Pancreas (tissue), 10 donors: Measurements from ENCODE around the gene RMND5A. TPM values are rescaled to one million over a fixed set of nuclear protein-coding genes. Genes with fewer than 3 reads are reported as not detected.

Source experiments
- ATAC-seq, 4 donors: fragments of 200-7000 bp; cut with Tn5 transposase; one replicate each; pipeline versions ENCODE4 v1.8.0 to v1.9.1; 2020; ENCODE audit warnings: mild to moderate bottlenecking in 4 of 4, moderate library complexity in 4 of 4
- DNase-seq, 6 donors: peaks; one replicate each; pipeline ENCODE4 v3.0.0-alpha.2; 2020
- FAIRE-seq: peaks from 2 replicates; lab custom pipeline; 2012; peaks lifted over from hg19 to GRCh38; lab: Jason Lieb, UNC
- H3K27ac ChIP-seq, 4 donors: fragments of 200-600 bp; sonication (generic); 1 replicate in 3 of 4; 2 replicates in 1 of 4; pipeline versions ENCODE4 v1.5.0 to v1.8.0; 2020
- H3K27me3 ChIP-seq, 4 donors: fragments of 200-600 bp; one replicate each; pipeline ENCODE4 v1.8.0; 2021
- H3K36me3 ChIP-seq, 3 donors: fragments of 200-600 bp; sonication (generic) in 1 of 3; one replicate each; pipeline versions ENCODE4 v1.5.0 to v1.8.0; 2020 to 2021
- H3K4me1 ChIP-seq, 3 donors: fragments of 200-600 bp; one replicate each; pipeline ENCODE4 v1.8.0; 2021
- H3K4me3 ChIP-seq, 4 donors: fragments of 200-600 bp; sonication (generic) in 2 of 4; one replicate each; pipeline versions ENCODE4 v1.5.0 to v1.8.0; 2020 to 2021
- H3K9me3 ChIP-seq, 4 donors: fragments of 200-600 bp; one replicate each; pipeline ENCODE4 v1.8.0; 2021
- CTCF ChIP-seq, 4 donors: fragments of 200-600 bp; sonication (generic) in 3 of 4; IDR thresholded peaks; one replicate each; pipeline versions ENCODE4 v1.5.0 to v1.8.0; 2021; ENCODE audit warnings: antibody characterized with exemption in 4 of 4
- WGBS, 2 donors: extraction: QIAGEN DNeasy Blood & Tissue Kit; methylation state at CpG; one replicate each; pipeline ENCODE4 v1.1.7; 2013; 5-methylcytosine and 5-hydroxymethylcytosine counted together
- intact Hi-C, 3 donors: fragments of 100-400 bp; cut with DNase I; formaldehyde crosslinking; loops; one replicate each; pipeline versions ENCODE4 v1.11.1 to v1.14.2; 2022
- polyA plus RNA-seq, 2 donors: library from polyadenylated mRNA; stranded (reverse); fragments of 200-250 nt; gene quantifications; one replicate each; pipeline ENCODE4 v1.2.3, GENCODE V29; 2013
- total RNA-seq, 6 donors: library from RNA; stranded (reverse); fragmentation: NEBNext Ultra II Directional in 4 of 6; extraction: Animal tissue kit (Norgen Biotek cat#: 25700) in 4 of 6; gene quantifications; one replicate each; pipeline versions ENCODE4 v1.2.1 to v1.2.4, GENCODE V29; 2021 to 2023
- donor health status: healthy with polysubstance abuse.
- donor health status: DM: no; HTN: no; CAD: no; lungs with moderate emphysema.
- donor health status: DM: no; HTN: no; CAD: no.
- donor health status: control.
- donor health status: control.
- donor health status: Bipolar disorder and iron deficiency.
- donor health status: DM: yes; HTN: yes; CAD: no.
- donor health status: DM: no; HTN: no; CAD: no.
- donor health status: DM: no; HTN: no; CAD: no.
- donor health status: DM: yes; HTN: yes; CAD: no.

RMND5A gene
- total and polyA plus RNA-seq, 8 donors = 5.1 to 19.4 (median 13.1) TPM

GRCh38 chr2:86785456-86785855 lies 65.4 kb downstream of the RMND5A start:
- peaks cover 0 to 13% (median 5%) of the 10 kb centered on the region in 4 donors for H3K27me3 ChIP-seq
- no peak for TF ChIP-seq CTCF (IDR thresholded peaks at IDR 0.05)
- no peaks in the 10 kb centered on the region for H3K9me3 ChIP-seq
- ATAC-seq = peak in 1 of 4 donors; percentile 29
- intact Hi-C loops = no loop called here
- DNase-seq = no peak
- no peaks in the 10 kb centered on the region for H3K36me3 ChIP-seq
- H3K4me1 ChIP-seq = peaks cover 0 to 9% (median 6%) of the 10 kb centered on the region in 3 donors
- FAIRE-seq = no peak
- 84 to 88% methylated on average over 9 of the region's 9 CpGs for WGBS, 2 donors
- no peak overlapping the region for H3K4me3 ChIP-seq
- H3K27ac ChIP-seq = no peak overlapping the region

- TF ChIP-seq CTCF (IDR thresholded peaks at IDR 0.05) = no peak
- DNase-seq (no peak), ATAC-seq (peak in 1 of 4 donors; percentile 6), FAIRE-seq (no peak)
- intact Hi-C loops = no loop called here
- H3K4me1 ChIP-seq = peaks cover 0 to 12% (median 9%) of the 10 kb centered on the region in 3 donors
- no peak overlapping the region for H3K4me3 ChIP-seq
- H3K27me3 ChIP-seq = peaks cover 0 to 20% (median 7%) of the 10 kb centered on the region in 4 donors
- no peak overlapping the region for H3K27ac ChIP-seq
- H3K9me3 ChIP-seq = no peaks in the 10 kb centered on the region
- 36 to 39% methylated on average over 10 of the region's 10 CpGs for WGBS, 2 donors
- no peaks in the 10 kb centered on the region for H3K36me3 ChIP-seq
Measured at GRCh38 chr2:86786001-86786536, 66.0 kb downstream of the RMND5A start.

- peak in 2 of 4 donors; percentile 8 to 25 for ATAC-seq
- Histone ChIP-seq H3K4me1 (peaks cover 0 to 16% (median 9%) of the 10 kb centered on the region in 3 donors), H3K27ac (no peak overlapping the region), H3K9me3 (no peaks in the 10 kb centered on the region), H3K27me3 (peaks cover 0 to 33% (median 12%) of the 10 kb centered on the region in 4 donors), H3K36me3 (no peaks in the 10 kb centered on the region), H3K4me3 (no peak overlapping the region)
- no peak for FAIRE-seq
- intact Hi-C loops = no loop called here
- WGBS, 2 donors = 6 to 7% methylated on average over 2 of the region's 2 CpGs
- DNase-seq = no peak
- no peak for TF ChIP-seq CTCF (IDR thresholded peaks at IDR 0.05)
Measured at GRCh38 chr2:86787736-86788135, 67.6 kb downstream of the RMND5A start.

- no peaks in the 10 kb centered on the region for H3K9me3 ChIP-seq
- intact Hi-C loops = no loop called here
- H3K27ac ChIP-seq = no peak overlapping the region
- H3K27me3 ChIP-seq = peaks cover 0 to 38% (median 12%) of the 10 kb centered on the region in 4 donors
- WGBS, 2 donors = 43 to 45% methylated on average over 7 of the region's 7 CpGs
- no peaks in the 10 kb centered on the region for H3K36me3 ChIP-seq
- no peak overlapping the region for H3K4me3 ChIP-seq
- no peak for DNase-seq
- TF ChIP-seq CTCF (IDR thresholded peaks at IDR 0.05) = no peak
- peaks cover 0 to 16% (median 9%) of the 10 kb centered on the region in 3 donors for H3K4me1 ChIP-seq
- peak in 2 of 4 donors; percentile 24 to 29 for ATAC-seq
- no peak for FAIRE-seq
Measured at GRCh38 chr2:86788165-86788564, 68.1 kb downstream of the RMND5A start.
